DMS79 treated with DMSO at 0.1 percent for 48 hours (cell line): ENCODE measurements around the gene UBE2E2.

Source experiments
- DNase-seq: peaks from one replicate; lab custom pipeline; 2025; lab: John Stamatoyannopoulos, UW

UBE2E2 gene

GRCh38 chr3:23240171-23240785 is 37.2 kb downstream of the UBE2E2 start:
- no peak for DNase-seq

- DNase-seq: no peak
Observed at GRCh38 chr3:23241256-23241655, 38.1 kb downstream of the UBE2E2 start.

- DNase-seq: no peak
Observed at GRCh38 chr3:23242106-23242505, 39.0 kb downstream of the UBE2E2 start.

- DNase-seq: no peak
Observed at GRCh38 chr3:23244324-23245041, 41.4 kb downstream of the UBE2E2 start.

GRCh38 chr3:23246651-23247050 is 43.5 kb downstream of the UBE2E2 start:
- DNase-seq: no peak

GRCh38 chr3:23248594-23249131 is 45.5 kb downstream of the UBE2E2 start:
- no peak for DNase-seq

GRCh38 chr3:23249961-23250360 is 46.8 kb downstream of the UBE2E2 start:
- DNase-seq: no peak

GRCh38 chr3:23252122-23252521 is 49.0 kb downstream of the UBE2E2 start:
- no peak for DNase-seq

- DNase-seq: no peak
Observed at GRCh38 chr3:23253214-23253613, 50.1 kb downstream of the UBE2E2 start.

GRCh38 chr3:23254282-23254681 is 51.2 kb downstream of the UBE2E2 start:
- DNase-seq: no peak

GRCh38 chr3:23254835-23255234 is 51.7 kb downstream of the UBE2E2 start:
- DNase-seq: no peak

- DNase-seq: no peak
Observed at GRCh38 chr3:23256741-23257435, 53.8 kb downstream of the UBE2E2 start.

GRCh38 chr3:23258110-23258509 is 55.0 kb downstream of the UBE2E2 start:
- DNase-seq: no peak

GRCh38 chr3:23259515-23259914 is 56.4 kb downstream of the UBE2E2 start:
- no peak for DNase-seq

- DNase-seq: no peak
Observed at GRCh38 chr3:23262766-23263165, 59.6 kb downstream of the UBE2E2 start.

- DNase-seq: no peak
Observed at GRCh38 chr3:23263796-23264195, 60.7 kb downstream of the UBE2E2 start.

GRCh38 chr3:23264413-23264812 is 61.3 kb downstream of the UBE2E2 start:
- no peak for DNase-seq

- no peak for DNase-seq
Observed at GRCh38 chr3:23270423-23270822, 67.3 kb downstream of the UBE2E2 start.

- DNase-seq: no peak
Observed at GRCh38 chr3:23271876-23272741, 69.0 kb downstream of the UBE2E2 start.

- no peak for DNase-seq
Observed at GRCh38 chr3:23272820-23273219, 69.7 kb downstream of the UBE2E2 start.

GRCh38 chr3:23275061-23275460 is 71.9 kb downstream of the UBE2E2 start:
- no peak for DNase-seq

- DNase-seq: no peak
Observed at GRCh38 chr3:23275814-23276213, 72.7 kb downstream of the UBE2E2 start.
